Activated T-helper 1 cell treated with anti-CD3 and anti-CD28 coated beads, Interleukin-2, amount 50 U/mL, for 16 hours (primary cell): ENCODE results near the gene SNX1.
"Not testable (repeated sequence)": the region's sequence is repeated elsewhere in the genome, so short reads cannot be mapped to it uniquely, and the experiment has no call there.

Source experiments
- DNase-seq, 2 donors: peaks; one replicate each; pipeline ENCODE4 v3.0.0-alpha.2; 2020; ENCODE audit warnings: low read depth in 1 of 2, low spot score in 1 of 2

Gene SNX1

GRCh38 chr15:64112073-64112772 is 16.4 kb downstream of the SNX1 start:
- DNase-seq, result no peak

- DNase-seq, result no peak
These were observed 17.1 kb downstream of the SNX1 start for GRCh38 chr15:64112904-64113303.

- DNase-seq, result no peak
These were observed 22.1 kb downstream of the SNX1 start for GRCh38 chr15:64117759-64118487.

GRCh38 chr15:64120322-64120721 is 24.5 kb downstream of the SNX1 start:
- not testable (repeated sequence) for DNase-seq

- DNase-seq, result no peak
These were observed 25.8 kb downstream of the SNX1 start for GRCh38 chr15:64121614-64122013.

GRCh38 chr15:64122444-64122843 is 26.7 kb downstream of the SNX1 start:
- DNase-seq, result no peak

- DNase-seq, result no peak
These were observed 27.2 kb downstream of the SNX1 start for GRCh38 chr15:64122936-64123351.

DNA sequence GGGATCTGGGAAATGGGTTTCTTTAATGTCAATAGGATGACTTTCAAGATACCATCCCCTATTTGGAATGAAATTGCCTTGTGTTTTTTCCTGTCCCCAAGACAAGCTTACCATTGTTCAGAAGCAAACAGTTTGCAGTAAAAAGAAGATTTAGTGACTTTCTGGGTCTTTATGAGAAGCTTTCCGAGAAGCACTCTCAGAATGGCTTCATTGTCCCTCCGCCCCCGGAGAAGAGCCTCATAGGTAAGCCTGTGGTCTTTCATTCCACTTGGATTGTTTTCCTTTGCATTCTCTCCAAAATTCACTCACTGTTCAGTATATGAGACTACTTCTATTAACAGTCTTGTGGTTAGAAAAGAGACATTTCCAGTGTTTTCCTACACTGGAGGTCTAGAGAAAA is 30.2 kb downstream of the SNX1 start:
- DNase-seq, result no peak

GRCh38 chr15:64127521-64128270 is 31.9 kb downstream of the SNX1 start:
- DNase-seq, result no peak

DNA sequence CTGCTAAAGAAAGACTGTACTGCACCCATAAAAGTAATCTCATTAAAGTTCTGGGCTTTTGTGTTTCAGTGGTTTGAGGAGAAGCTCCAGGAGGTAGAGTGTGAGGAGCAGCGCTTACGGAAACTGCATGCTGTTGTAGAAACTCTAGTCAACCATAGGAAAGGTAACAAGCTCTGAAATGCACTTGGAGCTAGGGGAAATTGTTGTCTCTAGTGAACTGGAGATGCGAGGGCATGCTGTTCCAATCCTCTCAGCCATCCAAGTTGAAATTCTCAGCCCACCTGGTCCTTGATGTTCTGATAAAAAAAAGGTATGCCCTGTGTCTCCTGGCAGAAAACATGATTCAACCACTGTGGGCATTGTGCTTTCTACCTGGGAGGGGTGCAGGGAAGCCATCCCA is 34.4 kb downstream of the SNX1 start:
- no peak for DNase-seq

GRCh38 chr15:64131547-64131946 is 35.8 kb downstream of the SNX1 start:
- no peak for DNase-seq

DNA sequence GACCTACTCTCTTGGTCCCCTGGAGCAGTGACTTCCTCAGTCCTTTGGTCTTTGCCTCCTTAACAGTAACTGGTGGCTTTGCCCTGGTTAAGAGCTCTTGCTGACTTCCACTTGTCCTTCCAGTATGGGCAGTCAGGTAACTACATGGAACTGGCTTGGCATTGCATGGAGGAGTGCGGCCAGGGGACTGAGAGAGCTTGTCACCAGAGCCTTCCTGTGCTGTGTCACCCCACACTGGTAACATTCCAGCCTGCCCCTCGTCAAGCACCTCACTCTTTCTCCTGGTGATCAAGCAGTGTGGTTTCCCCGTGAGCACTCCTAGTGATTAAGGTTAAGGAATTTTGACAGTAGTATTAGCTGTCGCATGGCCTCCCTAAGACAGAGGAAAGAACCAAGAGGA is 36.4 kb downstream of the SNX1 start:
- no peak for DNase-seq

DNA sequence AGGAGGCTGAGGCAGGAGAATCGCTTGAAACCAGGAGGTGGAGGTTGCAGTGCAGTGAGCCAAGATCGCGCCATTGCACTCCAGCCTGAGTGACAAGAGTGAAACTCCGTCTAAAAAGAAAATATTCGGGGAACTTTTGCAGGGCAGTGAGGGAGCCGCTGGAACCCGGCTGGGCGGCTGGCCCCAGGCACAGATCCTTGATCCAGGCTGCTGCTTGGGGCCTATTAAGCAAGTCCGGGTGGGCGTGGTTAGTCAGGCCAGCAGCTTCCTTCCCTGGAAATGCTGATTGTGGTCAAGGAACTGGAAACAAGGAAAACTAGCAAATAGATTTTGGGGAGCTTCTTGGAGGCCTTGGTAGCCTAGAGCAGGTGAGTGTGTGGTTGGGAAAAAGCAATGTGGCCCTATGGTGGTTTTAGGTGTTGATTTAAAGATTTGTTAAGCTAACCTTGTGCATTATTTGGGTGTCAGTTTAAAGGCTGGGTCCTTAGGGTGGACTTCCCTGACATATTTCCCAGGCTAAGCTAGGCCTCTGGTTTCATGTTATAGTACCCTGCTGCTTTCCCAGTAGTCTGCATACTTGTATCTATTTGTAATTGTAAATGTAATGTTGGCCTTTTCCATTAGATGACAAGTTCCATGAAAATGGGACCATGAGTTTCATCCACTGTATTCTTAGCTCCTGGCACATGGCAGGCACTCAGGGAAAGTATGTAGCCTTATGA is 38.0 kb downstream of the SNX1 start:
- no peak for DNase-seq

- no peak for DNase-seq
These were observed 38.6 kb downstream of the SNX1 start for GRCh38 chr15:64134345-64134829.

DNA sequence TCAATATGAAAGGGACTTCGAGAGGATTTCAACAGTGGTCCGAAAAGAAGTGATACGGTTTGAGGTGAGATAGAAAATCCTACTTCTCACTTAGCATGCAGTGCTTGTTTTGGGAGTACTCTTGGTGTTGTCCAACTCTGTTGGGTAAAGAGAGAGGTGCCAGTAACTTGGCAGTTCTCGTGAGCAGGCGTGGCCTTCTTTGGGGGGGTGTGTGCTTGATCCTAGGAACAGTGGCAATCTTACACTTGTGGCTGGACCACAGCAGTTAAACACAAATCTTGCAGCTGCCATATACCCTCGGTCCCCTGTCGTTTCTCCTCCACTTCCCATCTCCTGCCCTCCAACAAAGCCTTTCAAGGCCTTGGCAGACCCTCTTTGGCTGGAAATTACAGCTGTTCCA is 40.6 kb downstream of the SNX1 start:
- DNase-seq, result no peak

DNA sequence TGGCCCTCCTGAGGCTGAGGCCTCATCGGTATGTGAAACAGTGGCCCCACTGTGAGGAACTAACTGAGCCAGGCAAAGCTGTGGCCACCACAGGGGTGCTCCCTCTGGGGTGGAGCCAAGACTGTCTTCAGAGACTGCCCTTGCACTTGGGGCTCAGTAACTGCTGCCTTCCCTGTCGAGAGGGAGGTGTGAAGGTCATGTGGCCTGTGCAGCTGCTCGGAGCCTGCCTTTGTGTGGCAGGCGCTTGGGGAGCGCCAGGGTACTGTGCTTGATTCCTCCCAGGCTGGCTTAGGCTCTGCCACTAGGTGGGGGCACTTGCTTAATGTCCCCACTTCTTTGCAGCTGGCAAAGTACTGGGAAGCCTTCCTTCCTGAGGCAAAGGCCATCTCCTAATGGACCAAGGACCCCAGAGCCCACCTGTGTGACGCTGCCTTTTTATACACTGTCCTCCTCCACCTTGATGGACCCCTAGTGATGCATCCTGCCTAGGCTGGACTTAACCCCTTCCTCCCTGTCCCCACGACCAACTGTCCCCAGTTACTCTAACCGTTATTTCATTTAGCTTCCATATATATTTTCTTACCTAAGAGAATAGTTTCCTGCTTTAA is 41.5 kb downstream of the SNX1 start:
- DNase-seq, result no peak

DNA sequence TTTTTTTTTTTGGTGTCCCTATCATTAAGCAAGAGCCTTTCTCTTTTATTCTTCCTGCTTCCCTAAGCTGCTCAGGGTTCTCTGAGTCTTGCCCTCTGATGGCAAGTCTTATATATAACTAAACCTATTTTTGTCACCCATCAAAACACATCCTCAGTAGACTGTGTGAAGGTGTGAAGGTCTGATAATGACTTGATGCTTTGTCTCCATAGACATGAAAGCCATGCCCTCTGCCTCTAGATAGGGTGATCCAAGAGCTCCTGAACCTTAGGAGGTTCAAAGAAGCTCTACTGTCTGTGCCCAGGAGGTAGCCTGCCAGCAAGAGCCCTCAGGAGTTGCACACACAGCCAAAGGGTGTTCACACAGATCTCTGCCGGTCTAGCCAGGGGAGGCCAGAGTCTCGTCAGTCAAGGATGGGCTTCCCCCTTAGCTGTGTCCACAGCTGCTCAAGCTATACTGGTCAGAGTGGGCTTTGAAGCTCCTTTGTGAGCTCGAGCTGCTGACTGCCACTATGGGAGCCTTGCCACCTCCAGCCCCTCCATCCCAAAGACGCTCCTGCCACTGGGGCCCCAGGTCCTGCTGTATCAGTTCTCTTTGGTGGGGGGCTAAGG is 42.7 kb downstream of the SNX1 start:
- DNase-seq, result no peak

DNA sequence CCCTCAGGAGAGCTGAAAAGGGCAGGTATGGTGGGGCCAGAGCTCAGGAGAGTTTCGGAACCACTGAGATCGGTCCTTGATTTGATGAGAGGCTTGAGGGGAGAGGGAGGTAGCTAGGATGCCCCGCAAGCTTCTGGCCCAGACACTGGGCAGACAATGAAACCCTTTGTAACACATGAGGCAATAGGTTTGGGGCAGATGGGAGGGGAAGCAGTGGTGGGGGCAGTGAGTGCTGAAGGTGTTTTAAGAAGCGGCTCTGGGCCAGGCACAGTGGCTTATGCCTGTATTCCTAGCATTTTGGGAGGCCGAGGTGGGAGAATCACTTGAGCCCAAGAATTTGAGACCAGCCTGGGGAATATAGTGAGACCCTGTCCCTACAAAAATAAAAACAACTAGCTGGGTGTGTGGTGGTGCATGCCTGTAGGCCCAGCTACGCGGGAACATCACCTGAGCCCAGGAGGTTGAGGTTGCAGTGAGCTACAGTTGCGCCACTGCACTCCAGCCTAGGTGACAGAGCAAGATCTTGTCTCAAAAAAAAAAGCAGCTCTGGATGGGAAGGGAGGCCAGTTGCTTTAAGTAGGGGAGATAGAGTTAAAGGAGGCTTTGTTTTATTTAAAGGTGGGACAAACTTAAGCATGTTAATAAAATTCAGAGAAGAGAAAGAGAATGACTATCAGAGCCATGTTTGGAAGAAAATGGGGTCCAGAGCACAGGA is 46.2 kb downstream of the SNX1 start:
- no peak for DNase-seq

DNA sequence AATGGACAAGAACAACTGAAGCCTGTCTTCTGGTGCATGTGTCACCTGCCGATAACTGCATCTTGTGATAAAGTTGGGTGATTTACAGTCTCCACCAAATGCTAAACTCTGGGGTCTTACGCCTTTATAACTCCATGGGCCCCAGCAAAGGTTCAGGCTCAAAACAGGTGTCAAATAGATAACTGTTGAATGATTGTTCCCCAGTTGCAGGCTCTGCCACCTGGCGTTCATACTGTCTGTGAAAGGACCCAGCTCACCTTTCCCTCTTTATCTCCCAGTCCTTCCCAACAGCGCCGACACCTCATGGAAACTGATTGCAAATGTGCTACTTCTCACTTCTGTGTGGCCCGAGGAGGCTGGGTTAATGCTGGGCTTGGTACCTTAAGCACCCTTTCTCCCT is 47.5 kb downstream of the SNX1 start:
- DNase-seq, result no peak

DNA sequence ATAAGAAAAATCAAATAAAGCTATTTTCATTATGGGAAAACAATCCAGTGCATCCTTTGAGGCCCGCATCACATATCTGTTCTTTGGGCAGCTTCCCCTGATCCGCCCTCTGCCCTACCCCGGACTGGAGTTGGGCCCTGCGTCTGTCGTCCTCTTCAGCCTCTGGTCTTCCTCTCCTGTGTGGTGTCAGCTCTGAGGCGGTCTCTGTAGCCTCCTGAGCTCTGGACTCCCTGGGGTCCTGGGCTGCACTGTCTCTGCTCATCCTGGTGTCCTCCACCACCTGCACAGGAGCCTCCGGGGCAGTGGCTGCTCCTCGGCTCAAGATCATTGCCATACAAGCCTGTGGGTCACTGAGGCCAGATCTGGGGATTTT is 48.4 kb downstream of the SNX1 start:
- DNase-seq, result no peak
